Smooth muscle cell (in vitro differentiated cells): ENCODE data around the gene CEP85L. TPM values are rescaled to one million over a fixed set of nuclear protein-coding genes. Genes with fewer than 3 reads are reported as not detected.

Experiments
- DNase-seq: peaks from one replicate; lab custom pipeline; 2025; ENCODE audit not compliant: unreplicated experiment; lab: John Stamatoyannopoulos, UW
- H2AFZ ChIP-seq: fragments of 200-600 bp; sonication (generic); 2 replicates; pipeline ENCODE4 v1.6.0; 2016; ENCODE audit warnings: antibody characterized with exemption, low read depth, mild to moderate bottlenecking
- H3F3A ChIP-seq: fragments of 200-600 bp; sonication (generic); 2 replicates; pipeline ENCODE4 v1.6.0; 2017; ENCODE audit warnings: antibody characterized with exemption, low read depth
- H3K27ac ChIP-seq: fragments of 200-600 bp; sonication (generic); 2 replicates; pipeline ENCODE4 v1.5.1; 2016; ENCODE audit warnings: low read depth, mild to moderate bottlenecking
- H3K27me3 ChIP-seq: fragments of 200-600 bp; sonication (generic); 2 replicates; pipeline ENCODE4 v1.6.1; 2016; ENCODE audit warnings: low read depth, mild to moderate bottlenecking
- H3K36me3 ChIP-seq: fragments of 200-600 bp; sonication (generic); 2 replicates; pipeline ENCODE4 v1.5.1; 2016; ENCODE audit warnings: low read depth
- H3K4me1 ChIP-seq: fragments of 200-600 bp; sonication (generic); 2 replicates; pipeline ENCODE4 v1.5.1; 2016; ENCODE audit warnings: low read depth
- H3K4me2 ChIP-seq: fragments of 200-600 bp; sonication (generic); 2 replicates; pipeline ENCODE4 v1.6.0; 2016; ENCODE audit warnings: mild to moderate bottlenecking
- H3K4me3 ChIP-seq: fragments of 200-600 bp; sonication (generic); 2 replicates; pipeline ENCODE4 v1.5.1; 2016; ENCODE audit warnings: mild to moderate bottlenecking
- H3K79me2 ChIP-seq: fragments of 200-600 bp; sonication (generic); 2 replicates; pipeline ENCODE4 v1.6.0; 2016; ENCODE audit warnings: low read depth, mild to moderate bottlenecking
- H3K9ac ChIP-seq: fragments of 200-600 bp; sonication (generic); 2 replicates; pipeline ENCODE4 v1.6.0; 2016; ENCODE audit warnings: low read depth
- H3K9me3 ChIP-seq: fragments of 200-600 bp; sonication (generic); replicated peaks from 2 replicates; pipeline ENCODE4 v1.5.1; 2016; ENCODE audit warnings: low read depth
- H4K20me1 ChIP-seq: fragments of 200-600 bp; sonication (generic); 2 replicates; pipeline ENCODE4 v1.6.0; 2016; ENCODE audit warnings: low read depth
- WGBS: methylation state at CpG from one replicate; pipeline ENCODE4 v1.1.7; 2016; ENCODE audit warnings: low lambda C conversion rate; 5-methylcytosine and 5-hydroxymethylcytosine counted together
- polyA plus RNA-seq: library from polyadenylated mRNA; unstranded; fragments of >200 nt; fragmentation: Nextera tagmentation; extraction: Ambion mirVana; gene quantifications from 2 replicates; pipeline ENCODE4 v1.2.1, GENCODE V29; 2016
- total RNA-seq: library from RNA; depleted of rRNA; stranded (reverse); fragments of >200 nt; gene quantifications from 2 replicates; pipeline ENCODE4 v1.2.3, GENCODE V29; 2014
- TF ChIP-seq, protein P1 (sequence below): fragments of 200-600 bp; sonication (generic); IDR thresholded peaks from 2 replicates; pipeline ENCODE4 v1.5.1; 2017; ENCODE audit warnings: borderline replicate concordance, mild to moderate bottlenecking, antibody characterized with exemption; ENCODE audit not compliant: insufficient read depth, poor library complexity, severe bottlenecking

Gene CEP85L
- total and polyA plus RNA-seq, 2 experiments from 2014 or later, result 36.5 to 65.6 TPM

- Histone ChIP-seq H3K27ac (no peak overlapping the region), H3K4me1 (peaks cover 5% of the 10 kb centered on the region), H4K20me1 (peaks cover 97% of the 10 kb centered on the region), H3F3A (no peaks in the 10 kb centered on the region), H3K4me2 (no peak overlapping the region), H3K36me3 (no peaks in the 10 kb centered on the region), H3K9ac (no peak overlapping the region), H2AFZ (no peak overlapping the region), H3K4me3 (no peak overlapping the region), H3K9me3 (no peaks in the 10 kb centered on the region), H3K27me3 (no peaks in the 10 kb centered on the region), H3K79me2 (peaks cover 96% of the 10 kb centered on the region)
- WGBS, result 95% methylated on average over 6 of the region's 6 CpGs
- TF ChIP-seq, protein P1, sequence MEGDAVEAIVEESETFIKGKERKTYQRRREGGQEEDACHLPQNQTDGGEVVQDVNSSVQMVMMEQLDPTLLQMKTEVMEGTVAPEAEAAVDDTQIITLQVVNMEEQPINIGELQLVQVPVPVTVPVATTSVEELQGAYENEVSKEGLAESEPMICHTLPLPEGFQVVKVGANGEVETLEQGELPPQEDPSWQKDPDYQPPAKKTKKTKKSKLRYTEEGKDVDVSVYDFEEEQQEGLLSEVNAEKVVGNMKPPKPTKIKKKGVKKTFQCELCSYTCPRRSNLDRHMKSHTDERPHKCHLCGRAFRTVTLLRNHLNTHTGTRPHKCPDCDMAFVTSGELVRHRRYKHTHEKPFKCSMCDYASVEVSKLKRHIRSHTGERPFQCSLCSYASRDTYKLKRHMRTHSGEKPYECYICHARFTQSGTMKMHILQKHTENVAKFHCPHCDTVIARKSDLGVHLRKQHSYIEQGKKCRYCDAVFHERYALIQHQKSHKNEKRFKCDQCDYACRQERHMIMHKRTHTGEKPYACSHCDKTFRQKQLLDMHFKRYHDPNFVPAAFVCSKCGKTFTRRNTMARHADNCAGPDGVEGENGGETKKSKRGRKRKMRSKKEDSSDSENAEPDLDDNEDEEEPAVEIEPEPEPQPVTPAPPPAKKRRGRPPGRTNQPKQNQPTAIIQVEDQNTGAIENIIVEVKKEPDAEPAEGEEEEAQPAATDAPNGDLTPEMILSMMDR, result no peak
- no peak for DNase-seq
These were observed 116.1 kb downstream of the CEP85L start for GRCh38 chr6:118535176-118535844.

GRCh38 chr6:118530942-118531341, 120.4 kb downstream of the CEP85L start:
- Histone ChIP-seq H3K4me2 (no peak overlapping the region), H4K20me1 (peaks cover 97% of the 10 kb centered on the region), H3K27me3 (no peaks in the 10 kb centered on the region), H3K79me2 (peaks cover 97% of the 10 kb centered on the region), H2AFZ (no peak overlapping the region), H3K9me3 (no peaks in the 10 kb centered on the region), H3F3A (no peaks in the 10 kb centered on the region), H3K4me3 (no peak overlapping the region), H3K4me1 (no peaks in the 10 kb centered on the region), H3K27ac (no peak overlapping the region), H3K9ac (no peak overlapping the region), H3K36me3 (no peaks in the 10 kb centered on the region)
- WGBS, result 100% methylated on average over 2 of the region's 2 CpGs
- no peak for DNase-seq
- TF ChIP-seq, protein P1, result no peak

DNA sequence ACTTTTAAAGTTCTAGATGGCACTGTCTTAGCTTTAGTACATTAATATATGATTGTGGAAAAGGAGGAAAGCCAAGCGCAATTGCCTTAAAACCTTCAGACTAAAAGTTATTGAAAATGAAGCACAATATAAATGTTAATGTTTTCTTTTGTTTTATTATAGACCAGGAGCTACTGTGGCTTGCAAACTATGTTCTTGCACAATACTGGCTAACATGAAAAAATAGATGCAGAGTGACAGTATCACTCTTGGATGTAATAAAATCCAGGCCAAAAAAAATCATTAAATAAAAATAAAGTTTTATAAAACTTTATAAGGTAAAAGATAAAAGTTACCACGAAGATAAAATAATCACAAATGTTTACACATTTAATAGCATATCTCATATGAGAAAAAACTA, 121.6 kb downstream of the CEP85L start:
- peaks cover 97% of the 10 kb centered on the region for H3K79me2 ChIP-seq
- DNase-seq, result no peak
- 98% methylated on average over 2 of the region's 2 CpGs for WGBS

More for the DNA sequence above, 121.6 kb downstream of the CEP85L start:
- Histone ChIP-seq H3K4me3 (no peak overlapping the region), H3K4me2 (no peak overlapping the region), H3K27me3 (no peaks in the 10 kb centered on the region), H3K27ac (no peak overlapping the region), H3F3A (no peaks in the 10 kb centered on the region), H3K36me3 (no peaks in the 10 kb centered on the region), H3K4me1 (no peaks in the 10 kb centered on the region), H3K9ac (no peak overlapping the region), H3K9me3 (no peaks in the 10 kb centered on the region), H4K20me1 (peaks cover 100% of the 10 kb centered on the region), H2AFZ (no peak overlapping the region)
- TF ChIP-seq, protein P1, result no peak
